ENCODE results near the gene PTH1R. TPM values are rescaled to one million over a fixed set of nuclear protein-coding genes. Genes with fewer than 3 reads are reported as not detected.
A peak's percentile ranks its signal among the peaks of the same experiment; 100 is the strongest.

Gene PTH1R
- total and polyA plus RNA-seq, 11 donors, result 2.1 to 23.4 (median 6.5) TPM

GRCh38 chr3:46844397-46844796 lies 33.1 kb upstream of the PTH1R start:
- no peak for DNase-seq
- H3K9me3 ChIP-seq, result peaks cover 0 to 42% (median 10%) of the 10 kb centered on the region in 12 donors
- H3K4me1 ChIP-seq, result peaks cover 0 to 45% (median 31%) of the 10 kb centered on the region in 12 donors
- intact Hi-C loops (cut with DNase I), result loop anchor here in 2 of 10 donors (2.0 to 10.0 kb wide), 2 partner anchors 140 kb away; partner anchors contain the start of gene TMIE (in 1 of the 2)
- ATAC-seq, result no peak
- WGBS, 4 donors, result 71 to 84% (median 81%) methylated on average over 3 of the region's 3 CpGs
- H3K27me3 ChIP-seq, result no peaks in the 10 kb centered on the region
- H3K36me3 ChIP-seq, result peaks cover 0 to 35% (median 0%) of the 10 kb centered on the region in 9 donors
- H3K27ac ChIP-seq, result peak overlapping the region in 2 of 12 donors; percentile 78 to 85
- H3K4me3 ChIP-seq, result no peak overlapping the region
- no peak for TF ChIP-seq POLR2A (IDR thresholded peaks at IDR 0.05)
- TF ChIP-seq, protein P1, sequence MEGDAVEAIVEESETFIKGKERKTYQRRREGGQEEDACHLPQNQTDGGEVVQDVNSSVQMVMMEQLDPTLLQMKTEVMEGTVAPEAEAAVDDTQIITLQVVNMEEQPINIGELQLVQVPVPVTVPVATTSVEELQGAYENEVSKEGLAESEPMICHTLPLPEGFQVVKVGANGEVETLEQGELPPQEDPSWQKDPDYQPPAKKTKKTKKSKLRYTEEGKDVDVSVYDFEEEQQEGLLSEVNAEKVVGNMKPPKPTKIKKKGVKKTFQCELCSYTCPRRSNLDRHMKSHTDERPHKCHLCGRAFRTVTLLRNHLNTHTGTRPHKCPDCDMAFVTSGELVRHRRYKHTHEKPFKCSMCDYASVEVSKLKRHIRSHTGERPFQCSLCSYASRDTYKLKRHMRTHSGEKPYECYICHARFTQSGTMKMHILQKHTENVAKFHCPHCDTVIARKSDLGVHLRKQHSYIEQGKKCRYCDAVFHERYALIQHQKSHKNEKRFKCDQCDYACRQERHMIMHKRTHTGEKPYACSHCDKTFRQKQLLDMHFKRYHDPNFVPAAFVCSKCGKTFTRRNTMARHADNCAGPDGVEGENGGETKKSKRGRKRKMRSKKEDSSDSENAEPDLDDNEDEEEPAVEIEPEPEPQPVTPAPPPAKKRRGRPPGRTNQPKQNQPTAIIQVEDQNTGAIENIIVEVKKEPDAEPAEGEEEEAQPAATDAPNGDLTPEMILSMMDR (IDR thresholded peaks at IDR 0.05), result no peak

- TF ChIP-seq, protein P1 (IDR thresholded peaks at IDR 0.05), result no peak
- no peak for TF ChIP-seq POLR2A (IDR thresholded peaks at IDR 0.05)
- intact Hi-C loops (cut with DNase I), result loop anchor here in 4 of 10 donors (2.0 to 10.0 kb wide), 3 partner anchors 138 to 140 kb away; partner anchors contain the start of gene TMIE (in 1 of the 4)
- H3K36me3 ChIP-seq, result peaks cover 0 to 30% (median 0%) of the 10 kb centered on the region in 9 donors
- H3K27ac ChIP-seq, result peak overlapping the region; percentile 11 to 85 (median 75)
- peak in 1 of 5 donors; percentile 44 for DNase-seq
- peak in 1 of 4 donors; percentile 0 for ATAC-seq
- H3K9me3 ChIP-seq, result peaks cover 0 to 39% (median 10%) of the 10 kb centered on the region in 12 donors
- no peaks in the 10 kb centered on the region for H3K27me3 ChIP-seq
- peaks cover 0 to 50% (median 31%) of the 10 kb centered on the region in 12 donors for H3K4me1 ChIP-seq
- WGBS, 4 donors, result 37 to 48% (median 40%) methylated on average over 11 of the region's 11 CpGs
- peak overlapping the region in 7 of 12 donors; percentile 40 to 65 (median 54) for H3K4me3 ChIP-seq
Measured at GRCh38 chr3:46844881-46845312, 32.6 kb upstream of the PTH1R start.

GRCh38 chr3:46845397-46845859 lies 32.1 kb upstream of the PTH1R start:
- DNase-seq, result peak; percentile 61 to 88 (median 79)
- H3K27me3 ChIP-seq, result no peaks in the 10 kb centered on the region
- 11 to 19% (median 14%) methylated on average over 14 to 23 of the region's 23 CpGs for WGBS, 4 donors
- TF ChIP-seq POLR2A (IDR thresholded peaks at IDR 0.05), result peak in 1 of 2 donors; percentile 20
- TF ChIP-seq, protein P1 (IDR thresholded peaks at IDR 0.05), result no peak
- peak; percentile 5 to 32 (median 26) for ATAC-seq
- intact Hi-C loops (cut with DNase I), result loop anchor here in 4 of 10 donors (2.0 to 10.0 kb wide), 3 partner anchors 138 to 141 kb away; partner anchors contain the start of gene TMIE (in 1 of the 4)
- peaks cover 0 to 34% (median 9%) of the 10 kb centered on the region in 12 donors for H3K9me3 ChIP-seq
- H3K27ac ChIP-seq, result peak overlapping the region; percentile 11 to 85 (median 75)
- peaks cover 0 to 28% (median 0%) of the 10 kb centered on the region in 9 donors for H3K36me3 ChIP-seq
- H3K4me1 ChIP-seq, result peaks cover 0 to 50% (median 31%) of the 10 kb centered on the region in 12 donors
- peak overlapping the region; percentile 25 to 65 (median 52) for H3K4me3 ChIP-seq

Measured in heart left ventricle (tissue), 16 donors.